Activated naive CD8-positive, alpha-beta T cell treated with anti-CD3 and anti-CD28 coated beads, Interleukin-2, amount 50 U/mL, for 24 hours (primary cell): ENCODE data around the gene CFAP54.
"Not testable (repeated sequence)": the region's sequence is repeated elsewhere in the genome, so short reads cannot be mapped to it uniquely, and the experiment has no call there.

ENCODE experiments used
- ATAC-seq: fragments of 150-1000 bp; cut with Tn5 transposase; one replicate; pipeline ENCODE4 v1.10.0; 2021
- DNase-seq: peaks from one replicate; pipeline ENCODE4 v3.0.0; 2021
- H3K27ac Mint-ChIP-seq: one replicate; pipeline ENCODE4 v1.8.0; 2021; ENCODE audit warnings: mild to moderate bottlenecking, mixed read lengths
- H3K27me3 Mint-ChIP-seq: one replicate; pipeline ENCODE4 v1.8.0; 2021; ENCODE audit warnings: mixed read lengths
- H3K36me3 Mint-ChIP-seq: one replicate; pipeline ENCODE4 v1.8.0; 2021; ENCODE audit warnings: low read depth, mixed read lengths
- H3K4me1 Mint-ChIP-seq: one replicate; pipeline ENCODE4 v1.8.0; 2021; ENCODE audit warnings: mixed read lengths
- H3K4me3 Mint-ChIP-seq: one replicate; pipeline ENCODE4 v1.8.0; 2021; ENCODE audit warnings: mild to moderate bottlenecking, moderate library complexity, mixed read lengths
- H3K9me3 Mint-ChIP-seq: one replicate; pipeline ENCODE4 v1.8.0; 2021; ENCODE audit warnings: mixed read lengths

CFAP54 gene

DNA sequence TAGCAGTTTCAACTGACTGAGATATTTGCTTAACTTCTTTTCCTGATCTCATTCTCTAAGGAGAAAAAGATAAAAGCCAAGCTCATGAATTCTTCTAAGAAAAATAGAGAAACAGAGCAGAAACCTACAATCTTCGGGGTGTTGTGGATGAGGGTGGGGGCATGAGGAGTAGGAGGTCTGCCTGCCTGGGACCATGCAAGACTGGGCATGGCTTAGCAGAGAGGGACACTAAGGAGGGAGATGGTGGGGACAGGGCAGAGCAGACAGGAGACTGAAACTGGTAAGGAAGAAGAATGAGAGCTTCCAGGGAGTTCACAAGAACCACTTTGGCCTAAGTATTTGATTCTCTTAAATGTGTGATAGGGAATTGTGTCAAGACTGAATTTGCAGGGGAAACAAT is 188.0 kb downstream of the CFAP54 start:
- Mint-ChIP-seq H3K27me3 (peaks cover 5% of the 10 kb centered on the region), H3K36me3 (no peaks in the 10 kb centered on the region), H3K27ac (no peak overlapping the region), H3K9me3 (no peaks in the 10 kb centered on the region), H3K4me3 (no peak overlapping the region), H3K4me1 (no peaks in the 10 kb centered on the region)
- no peak for ATAC-seq
- DNase-seq, result no peak

DNA sequence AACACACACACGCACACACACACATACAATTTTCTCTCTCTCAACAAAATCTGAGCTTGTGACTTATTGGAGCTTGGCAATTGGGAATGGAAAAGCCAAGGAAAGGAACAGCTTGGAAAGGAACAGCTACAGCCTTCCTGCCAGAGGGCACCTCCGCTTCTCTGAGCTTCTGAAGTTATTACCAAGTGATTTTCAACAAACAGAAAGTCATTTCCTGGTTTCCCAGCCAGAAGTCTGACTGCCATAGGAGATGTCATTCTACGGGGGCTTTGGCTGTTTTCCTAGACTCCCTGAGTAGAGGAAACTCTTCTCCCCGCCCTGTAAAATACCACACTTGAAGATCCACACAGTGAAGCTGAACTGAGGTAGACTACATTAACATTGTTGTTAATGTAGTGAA is 198.3 kb downstream of the CFAP54 start:
- no peaks in the 10 kb centered on the region for H3K36me3 Mint-ChIP-seq
- ATAC-seq, result no peak
- no peak overlapping the region for H3K27ac Mint-ChIP-seq
- H3K4me1 Mint-ChIP-seq, result no peaks in the 10 kb centered on the region
- DNase-seq, result no peak
- H3K27me3 Mint-ChIP-seq, result peaks cover 6% of the 10 kb centered on the region
- no peak overlapping the region for H3K4me3 Mint-ChIP-seq
- peaks cover 3% of the 10 kb centered on the region for H3K9me3 Mint-ChIP-seq

DNA sequence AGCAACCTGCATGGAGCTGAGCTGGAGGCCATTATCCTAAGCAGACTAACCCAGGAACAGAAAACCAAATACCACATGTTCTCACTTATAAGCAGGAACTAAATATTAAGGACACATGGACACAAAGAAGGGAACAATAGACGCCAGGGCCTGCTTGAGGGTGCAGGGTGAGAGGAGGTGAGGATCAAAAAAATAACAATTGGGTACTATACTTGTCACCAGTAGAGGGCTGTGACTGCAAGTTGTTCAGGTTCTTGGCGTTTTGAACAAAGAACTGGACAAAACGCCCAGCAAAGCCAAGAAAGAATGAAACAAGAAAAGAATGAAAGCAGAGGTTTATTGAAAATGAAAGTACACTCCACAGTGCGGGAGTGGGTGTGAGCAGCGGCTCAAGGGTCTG is 209.1 kb downstream of the CFAP54 start:
- H3K27ac Mint-ChIP-seq, result no peak overlapping the region
- H3K27me3 Mint-ChIP-seq, result peaks cover 8% of the 10 kb centered on the region
- DNase-seq (no peak), ATAC-seq (no peak)
- no peaks in the 10 kb centered on the region for H3K9me3 Mint-ChIP-seq
- H3K4me3 Mint-ChIP-seq, result no peak overlapping the region
- no peaks in the 10 kb centered on the region for H3K36me3 Mint-ChIP-seq
- no peaks in the 10 kb centered on the region for H3K4me1 Mint-ChIP-seq

DNA sequence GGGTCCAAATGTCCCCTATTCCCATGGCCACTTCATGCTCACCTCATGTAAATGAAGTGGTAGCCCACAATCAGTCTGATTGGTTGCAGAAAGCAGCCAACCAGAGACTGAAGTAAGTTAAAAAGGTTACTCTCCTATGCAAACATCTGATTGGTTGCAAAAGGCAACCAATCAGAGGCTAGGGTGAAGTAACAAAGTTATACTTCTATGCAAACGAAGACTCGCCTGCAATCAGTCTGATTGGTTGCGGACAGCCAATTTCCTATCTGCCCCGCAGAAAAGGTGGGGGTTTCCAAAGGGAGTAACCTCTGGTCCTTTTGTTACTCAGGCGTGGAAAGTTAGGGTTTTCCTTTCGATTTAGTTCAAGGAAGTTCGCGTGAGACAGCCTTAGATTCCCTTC is 209.6 kb downstream of the CFAP54 start:
- no peaks in the 10 kb centered on the region for H3K4me1 Mint-ChIP-seq
- no peak overlapping the region for H3K27ac Mint-ChIP-seq
- no peaks in the 10 kb centered on the region for H3K36me3 Mint-ChIP-seq
- ATAC-seq, result no peak
- no peak overlapping the region for H3K4me3 Mint-ChIP-seq
- DNase-seq, result no peak
- peaks cover 8% of the 10 kb centered on the region for H3K27me3 Mint-ChIP-seq
- no peaks in the 10 kb centered on the region for H3K9me3 Mint-ChIP-seq

DNA sequence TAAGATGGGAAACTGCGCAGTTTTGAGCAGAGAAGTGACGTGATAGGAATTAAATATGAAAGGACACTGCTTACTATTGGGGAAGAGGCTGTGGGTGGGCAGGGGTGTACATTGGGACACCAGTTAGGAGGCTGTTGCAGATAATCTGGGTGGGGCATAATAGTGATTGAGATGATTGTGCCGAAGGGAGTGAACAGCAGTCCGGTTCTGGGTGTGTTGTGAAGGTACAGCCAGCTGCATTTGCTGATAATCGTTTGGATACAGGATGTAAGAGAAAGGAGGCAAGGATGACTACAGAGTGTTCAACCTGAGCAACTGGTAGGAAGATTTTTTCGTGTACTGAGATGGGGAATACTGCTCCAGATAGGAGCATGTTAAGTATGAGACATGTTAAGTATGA is 212.5 kb downstream of the CFAP54 start:
- H3K9me3 Mint-ChIP-seq, result no peaks in the 10 kb centered on the region
- no peak overlapping the region for H3K27ac Mint-ChIP-seq
- DNase-seq (no peak), ATAC-seq (no peak)
- no peaks in the 10 kb centered on the region for H3K4me1 Mint-ChIP-seq
- H3K4me3 Mint-ChIP-seq, result no peak overlapping the region
- no peaks in the 10 kb centered on the region for H3K36me3 Mint-ChIP-seq
- peaks cover 6% of the 10 kb centered on the region for H3K27me3 Mint-ChIP-seq

DNA sequence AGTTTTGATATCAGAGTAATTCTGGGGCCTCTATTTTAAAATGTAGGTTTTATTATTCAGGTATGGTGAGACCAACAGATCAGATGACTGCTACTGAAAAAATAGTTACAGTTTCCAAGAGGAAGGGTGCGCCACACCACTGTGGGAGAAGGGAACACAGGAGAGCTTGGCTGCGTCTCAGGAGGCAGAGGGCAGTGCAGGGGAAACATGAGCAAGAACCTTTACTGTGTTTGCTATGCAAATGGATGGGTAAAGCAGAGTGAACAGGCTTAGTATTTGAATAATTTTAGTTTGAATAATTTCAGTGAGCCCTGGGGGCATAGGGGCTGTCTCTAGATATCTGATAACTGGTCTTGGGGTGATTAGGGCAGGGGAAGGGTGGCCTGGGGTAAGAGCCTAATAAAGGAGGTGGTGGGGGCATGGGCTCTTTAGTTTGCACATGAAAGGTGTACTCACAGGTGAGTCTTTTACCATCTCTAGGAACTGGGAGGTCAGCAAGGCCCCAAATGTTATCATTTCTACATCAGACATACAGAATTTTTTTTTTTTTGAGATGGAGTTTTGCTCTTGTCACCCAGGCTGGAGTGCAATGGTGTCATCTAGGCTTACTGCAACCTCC is 220.9 kb downstream of the CFAP54 start:
- no peak overlapping the region for H3K27ac Mint-ChIP-seq
- H3K4me1 Mint-ChIP-seq, result no peaks in the 10 kb centered on the region

DNA sequence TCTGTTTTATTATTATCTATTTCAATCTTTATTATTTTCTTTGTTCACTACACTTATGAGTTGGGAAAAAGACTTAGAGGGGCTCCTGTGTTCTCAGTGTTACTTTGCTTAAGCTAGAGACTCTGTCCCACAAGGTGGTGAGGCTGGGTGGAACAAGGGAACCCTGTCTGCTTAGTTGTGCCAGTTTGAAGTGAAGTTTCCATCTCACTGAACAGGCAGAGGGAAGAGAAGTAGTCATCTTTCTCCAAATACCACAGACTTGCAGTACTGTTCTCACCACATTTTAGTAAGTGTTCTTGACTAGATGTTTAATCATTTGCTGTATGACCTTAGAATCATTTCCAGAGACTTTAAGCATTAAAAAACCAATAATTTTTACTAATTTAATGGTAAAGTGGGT is 222.0 kb downstream of the CFAP54 start:
- H3K27ac Mint-ChIP-seq, result no peak overlapping the region
- no peak for DNase-seq
- no peaks in the 10 kb centered on the region for H3K36me3 Mint-ChIP-seq
- H3K4me3 Mint-ChIP-seq, result no peak overlapping the region
- H3K9me3 Mint-ChIP-seq, result no peaks in the 10 kb centered on the region
- peak; percentile 46 for ATAC-seq
- H3K4me1 Mint-ChIP-seq, result no peaks in the 10 kb centered on the region
- peaks cover 4% of the 10 kb centered on the region for H3K27me3 Mint-ChIP-seq

More for the DNA sequence above, 220.9 kb downstream of the CFAP54 start:
- peaks cover 4% of the 10 kb centered on the region for H3K27me3 Mint-ChIP-seq
- ATAC-seq, result no peak
- no peaks in the 10 kb centered on the region for H3K9me3 Mint-ChIP-seq
- no peaks in the 10 kb centered on the region for H3K36me3 Mint-ChIP-seq
- no peak for DNase-seq
- H3K4me3 Mint-ChIP-seq, result no peak overlapping the region

DNA sequence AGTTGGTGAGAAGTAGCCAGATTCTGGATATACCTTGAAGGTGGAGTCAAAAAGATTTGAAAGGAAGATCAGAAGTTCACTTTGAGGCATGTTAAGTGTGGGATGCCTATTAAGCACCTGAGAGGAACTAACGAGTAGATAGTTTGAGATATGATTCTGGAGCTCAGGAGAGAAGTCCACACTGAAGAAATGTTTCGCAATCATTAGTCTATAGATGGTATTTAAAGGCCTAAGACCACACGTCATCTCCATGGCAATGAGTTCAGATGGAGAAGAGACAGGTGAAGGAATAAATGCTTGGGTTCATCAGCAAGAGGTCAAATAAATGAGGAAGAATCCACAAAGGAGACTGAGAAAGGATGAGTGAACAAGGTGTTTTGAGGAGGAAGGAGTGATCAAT is 224.8 kb downstream of the CFAP54 start:
- Mint-ChIP-seq H3K36me3 (no peaks in the 10 kb centered on the region), H3K27me3 (peaks cover 4% of the 10 kb centered on the region), H3K4me3 (no peak overlapping the region), H3K9me3 (no peaks in the 10 kb centered on the region), H3K27ac (no peak overlapping the region), H3K4me1 (no peaks in the 10 kb centered on the region)
- DNase-seq (no peak), ATAC-seq (no peak)

DNA sequence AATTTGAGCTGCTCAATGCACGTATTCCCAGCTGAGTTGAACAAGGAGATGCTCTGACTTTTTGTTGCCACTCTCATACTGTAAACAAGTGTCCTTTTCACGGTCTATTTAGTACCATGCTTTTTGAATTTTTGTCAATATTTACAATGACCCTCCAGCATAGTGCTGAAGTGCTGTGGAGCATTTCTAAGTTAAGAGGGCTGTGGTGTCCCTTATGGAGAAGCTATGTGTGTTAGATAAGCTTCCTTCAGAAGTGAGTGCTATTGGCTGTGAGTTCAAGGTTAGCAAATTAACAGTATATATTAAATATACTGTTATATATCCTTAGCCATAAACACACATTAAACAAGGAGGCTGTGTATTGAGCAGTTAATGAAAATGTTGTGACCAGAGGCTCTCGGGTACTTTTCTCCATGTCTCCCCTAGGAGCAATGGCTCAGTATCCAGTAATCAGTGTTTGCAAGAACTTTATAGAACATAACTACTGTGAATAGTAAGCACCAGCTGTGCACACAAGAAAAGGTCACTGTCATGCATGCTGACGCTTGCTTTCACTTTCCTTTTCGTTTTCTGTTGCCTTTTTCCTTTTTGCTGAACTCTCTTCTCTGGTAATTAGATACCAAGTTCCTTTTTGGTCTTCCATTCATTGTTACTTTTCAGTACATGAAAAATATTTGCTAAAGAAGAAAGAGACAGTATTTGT is 230.4 kb downstream of the CFAP54 start:
- Mint-ChIP-seq H3K27me3 (no peaks in the 10 kb centered on the region), H3K4me3 (peak overlapping the region; percentile 85), H3K4me1 (peaks cover 9% of the 10 kb centered on the region), H3K36me3 (no peaks in the 10 kb centered on the region), H3K9me3 (no peaks in the 10 kb centered on the region), H3K27ac (peak overlapping the region; percentile 89)
- DNase-seq, result no peak
- peak; percentile 82 for ATAC-seq

DNA sequence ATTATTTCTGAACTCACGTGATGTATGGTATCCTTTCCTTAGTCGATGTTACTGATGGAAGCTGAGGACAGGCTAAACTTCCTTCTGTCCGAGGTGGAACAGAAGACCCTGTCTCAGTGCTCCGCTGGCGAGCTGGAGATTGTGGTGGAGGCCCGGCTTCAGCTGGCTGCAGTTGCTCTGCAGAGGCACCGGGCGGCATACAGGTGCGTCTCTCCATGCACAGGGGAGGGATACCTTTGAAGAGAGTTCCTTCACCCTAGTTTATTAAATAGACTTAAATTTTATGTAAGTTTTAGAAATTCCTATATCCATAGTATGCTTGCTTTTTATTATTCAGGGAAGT is 231.0 kb downstream of the CFAP54 start:
- peaks cover 9% of the 10 kb centered on the region for H3K4me1 Mint-ChIP-seq
- ATAC-seq (peak; percentile 74), DNase-seq (peak; percentile 16)
- peak overlapping the region; percentile 89 for H3K27ac Mint-ChIP-seq
- no peaks in the 10 kb centered on the region for H3K27me3 Mint-ChIP-seq
- no peaks in the 10 kb centered on the region for H3K36me3 Mint-ChIP-seq
- peak overlapping the region; percentile 85 for H3K4me3 Mint-ChIP-seq
- no peaks in the 10 kb centered on the region for H3K9me3 Mint-ChIP-seq

DNA sequence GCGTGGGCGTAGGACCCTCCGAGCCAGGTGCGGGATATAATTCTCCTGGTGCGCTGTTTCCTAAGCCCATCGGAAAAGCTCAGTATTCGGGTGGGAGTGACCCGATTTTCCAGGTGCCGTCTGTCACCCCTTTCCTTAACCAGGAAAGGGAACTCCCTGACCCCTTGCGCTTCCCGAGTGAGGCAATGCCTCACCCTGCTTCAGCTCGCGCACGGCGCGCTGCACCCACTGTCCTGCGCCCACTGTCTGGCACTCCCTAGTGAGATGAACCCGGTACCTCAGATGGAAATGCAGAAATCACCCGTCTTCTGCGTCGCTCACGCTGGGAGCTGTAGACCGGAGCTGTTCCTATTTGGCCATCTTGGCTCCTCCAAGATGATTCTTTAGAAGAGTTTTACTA is 240.1 kb downstream of the CFAP54 start:
- DNase-seq, H3K36me3 Mint-ChIP-seq, H3K4me1 Mint-ChIP-seq, H3K27me3 Mint-ChIP-seq, H3K4me3 Mint-ChIP-seq, H3K9me3 Mint-ChIP-seq, ATAC-seq, H3K27ac Mint-ChIP-seq: not testable (repeated sequence)

DNA sequence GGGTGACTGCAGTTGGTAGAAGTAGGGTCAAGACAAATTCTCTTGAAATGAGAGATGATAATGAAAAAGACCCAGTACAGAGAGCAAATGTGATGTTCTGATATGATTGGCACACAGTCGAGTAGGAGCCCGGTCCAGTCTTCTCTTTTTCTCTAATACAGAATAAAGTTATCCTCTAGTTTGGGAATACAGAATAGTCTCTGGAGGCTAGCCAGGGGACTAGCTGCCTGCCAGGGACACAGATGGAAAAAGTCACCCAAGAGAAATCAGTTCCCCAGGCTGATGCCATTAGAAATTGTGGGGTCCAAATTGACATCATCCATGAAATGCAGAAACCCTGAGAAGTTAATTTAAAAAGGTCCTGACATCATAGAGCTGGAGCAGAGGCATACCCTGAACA is 240.5 kb downstream of the CFAP54 start:
- Mint-ChIP-seq H3K4me3 (no peak overlapping the region), H3K27ac (no peak overlapping the region), H3K9me3 (no peaks in the 10 kb centered on the region), H3K4me1 (no peaks in the 10 kb centered on the region), H3K27me3 (peaks cover 8% of the 10 kb centered on the region), H3K36me3 (no peaks in the 10 kb centered on the region)
- no peak for DNase-seq
- no peak for ATAC-seq

DNA sequence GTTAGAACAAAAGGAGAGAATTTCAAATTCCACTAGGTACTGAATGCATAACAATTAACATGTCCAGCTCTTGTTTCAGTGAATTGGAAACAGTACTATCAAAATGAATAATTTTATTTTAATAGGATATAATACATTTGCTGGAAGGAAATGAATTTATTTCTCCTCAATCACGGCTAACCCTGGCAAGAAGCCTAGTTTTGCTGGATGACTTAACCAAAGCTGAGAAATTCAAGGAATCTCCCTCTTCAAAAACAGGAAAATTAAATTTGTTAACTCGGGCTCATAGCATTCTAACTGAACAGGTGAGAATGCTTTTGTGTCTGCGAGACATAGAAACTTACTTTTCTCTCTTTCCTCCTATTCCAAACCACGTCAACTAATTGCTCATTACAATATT is 254.2 kb downstream of the CFAP54 start:
- no peak for ATAC-seq
- no peak overlapping the region for H3K4me3 Mint-ChIP-seq
- peaks cover 2% of the 10 kb centered on the region for H3K27me3 Mint-ChIP-seq
- H3K4me1 Mint-ChIP-seq, result no peaks in the 10 kb centered on the region
- no peak overlapping the region for H3K27ac Mint-ChIP-seq
- no peaks in the 10 kb centered on the region for H3K36me3 Mint-ChIP-seq
- no peak for DNase-seq
- H3K9me3 Mint-ChIP-seq, result no peaks in the 10 kb centered on the region

DNA sequence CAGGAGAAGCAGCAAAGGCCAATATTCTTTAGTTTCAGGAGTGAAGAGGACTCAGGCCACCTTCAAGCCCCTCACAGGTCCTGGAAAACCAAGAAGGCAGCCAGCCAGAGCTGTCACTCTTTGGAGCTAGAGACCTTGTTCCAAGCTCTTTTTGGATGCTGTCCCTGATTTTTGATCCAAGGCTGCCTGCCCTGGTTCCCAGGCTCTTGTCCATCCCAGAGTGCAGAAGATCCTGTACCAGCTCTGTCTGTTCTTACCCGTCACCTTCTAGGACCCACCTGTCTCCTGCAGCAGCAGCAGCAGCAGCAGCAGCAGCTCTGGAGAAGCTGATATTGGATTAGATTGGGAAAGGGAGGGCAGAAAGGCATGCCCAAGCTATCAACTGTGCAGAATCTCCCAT is 260.6 kb downstream of the CFAP54 start:
- DNase-seq (no peak), ATAC-seq (no peak)
- H3K9me3 Mint-ChIP-seq, result no peaks in the 10 kb centered on the region
- no peaks in the 10 kb centered on the region for H3K36me3 Mint-ChIP-seq
- H3K27ac Mint-ChIP-seq, result no peak overlapping the region
- no peaks in the 10 kb centered on the region for H3K4me1 Mint-ChIP-seq
- no peaks in the 10 kb centered on the region for H3K27me3 Mint-ChIP-seq
- H3K4me3 Mint-ChIP-seq, result no peak overlapping the region

DNA sequence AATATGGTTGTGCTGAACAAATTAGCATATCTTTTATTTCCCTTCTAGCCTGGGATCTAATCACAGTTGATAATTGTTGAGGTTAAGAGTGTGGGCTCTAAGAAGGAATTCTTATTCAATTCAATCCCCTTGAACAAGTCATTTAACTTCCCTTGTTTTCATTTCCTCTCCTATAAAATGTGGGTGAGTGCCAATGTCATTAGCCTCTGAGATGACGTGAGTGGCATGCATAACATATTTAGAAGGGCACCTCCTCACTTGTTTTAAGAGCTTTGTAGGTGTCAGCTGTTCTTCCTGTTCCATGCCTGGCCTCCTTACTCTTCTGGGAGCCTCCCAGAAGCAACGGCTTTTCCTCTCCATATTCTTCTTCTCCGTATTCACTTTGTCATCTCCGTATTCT is 262.2 kb downstream of the CFAP54 start:
- H3K27me3 Mint-ChIP-seq, result no peaks in the 10 kb centered on the region
- DNase-seq (no peak), ATAC-seq (no peak)
- H3K4me3 Mint-ChIP-seq, result no peak overlapping the region
- H3K27ac Mint-ChIP-seq, result no peak overlapping the region
- no peaks in the 10 kb centered on the region for H3K4me1 Mint-ChIP-seq
- no peaks in the 10 kb centered on the region for H3K9me3 Mint-ChIP-seq
- H3K36me3 Mint-ChIP-seq, result no peaks in the 10 kb centered on the region

DNA sequence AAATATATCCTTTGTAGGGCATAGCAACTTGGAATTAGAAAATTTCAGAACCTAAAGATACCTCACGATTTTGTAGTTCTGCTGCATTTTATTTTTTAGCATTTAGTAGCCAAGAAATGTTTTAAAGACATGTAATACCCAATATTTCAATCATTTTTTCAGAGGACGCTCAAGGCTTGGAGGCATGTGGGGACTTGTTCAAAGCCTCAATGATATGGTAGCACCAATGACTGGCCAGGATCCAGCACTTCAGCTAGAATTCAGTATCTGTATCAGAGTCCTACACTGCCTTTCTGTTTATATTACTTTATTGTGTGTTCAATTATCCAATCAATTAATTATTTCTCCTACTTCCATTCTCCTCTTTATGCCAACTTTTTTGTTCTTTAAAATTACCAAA is 262.8 kb downstream of the CFAP54 start:
- Mint-ChIP-seq H3K4me1 (no peaks in the 10 kb centered on the region), H3K4me3 (no peak overlapping the region), H3K36me3 (no peaks in the 10 kb centered on the region), H3K27me3 (no peaks in the 10 kb centered on the region), H3K27ac (no peak overlapping the region), H3K9me3 (no peaks in the 10 kb centered on the region)
- DNase-seq (no peak), ATAC-seq (no peak)
